HG03565 (cell line): ENCODE results near the gene GNPTAB.

Source experiments
- ATAC-seq: cut with Tn5 transposase; IDR thresholded peaks from one replicate; pipeline ENCODE4 v1.9.1; 2021; ENCODE audit warnings: mild to moderate bottlenecking, moderate library complexity; ENCODE audit not compliant: unreplicated experiment

The GNPTAB gene

DNA sequence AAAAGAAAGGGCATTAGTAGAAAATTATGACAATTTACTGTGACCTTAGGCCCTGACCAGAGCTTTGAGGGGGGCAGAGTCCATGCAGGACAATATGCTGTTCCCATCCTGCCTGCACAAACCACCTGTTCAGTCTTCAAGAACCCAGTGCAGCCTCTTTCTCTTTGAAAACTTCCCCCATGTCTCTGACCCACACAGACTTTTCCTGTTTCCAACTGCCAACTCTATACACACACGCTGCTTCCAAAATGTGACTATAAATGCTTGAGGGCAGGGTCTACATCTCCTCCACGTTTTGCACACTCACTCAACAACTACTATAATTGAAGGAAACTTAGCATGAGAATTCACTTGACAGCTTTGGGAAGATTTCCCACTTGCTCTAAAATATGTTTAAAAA, 54.9 kb downstream of the GNPTAB start:
- ATAC-seq: no peak

DNA sequence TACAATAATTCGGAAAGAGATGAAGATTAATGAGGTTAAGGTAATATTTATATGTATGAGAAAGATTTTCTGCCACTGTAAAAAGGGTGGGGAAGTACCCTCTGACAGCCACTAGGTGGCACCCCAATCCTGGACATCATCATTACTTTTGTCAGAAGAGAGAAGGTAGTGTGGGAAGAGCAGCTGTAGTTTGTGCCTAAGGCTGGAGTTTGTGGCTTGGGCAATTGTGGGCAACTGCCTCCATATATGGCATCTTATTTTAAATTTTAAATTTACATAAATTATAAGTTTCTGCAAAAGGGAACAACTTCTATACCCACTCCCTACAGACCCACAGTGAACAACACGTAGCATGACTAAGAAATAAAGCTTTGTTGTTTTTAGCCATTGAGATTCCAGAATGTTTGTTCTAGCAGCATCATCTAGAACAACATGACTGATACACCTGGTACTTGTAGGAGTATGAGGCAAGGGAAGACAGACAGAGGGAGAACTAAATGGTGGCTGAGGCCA, 57.1 kb downstream of the GNPTAB start:
- peak; percentile 72 for ATAC-seq

DNA sequence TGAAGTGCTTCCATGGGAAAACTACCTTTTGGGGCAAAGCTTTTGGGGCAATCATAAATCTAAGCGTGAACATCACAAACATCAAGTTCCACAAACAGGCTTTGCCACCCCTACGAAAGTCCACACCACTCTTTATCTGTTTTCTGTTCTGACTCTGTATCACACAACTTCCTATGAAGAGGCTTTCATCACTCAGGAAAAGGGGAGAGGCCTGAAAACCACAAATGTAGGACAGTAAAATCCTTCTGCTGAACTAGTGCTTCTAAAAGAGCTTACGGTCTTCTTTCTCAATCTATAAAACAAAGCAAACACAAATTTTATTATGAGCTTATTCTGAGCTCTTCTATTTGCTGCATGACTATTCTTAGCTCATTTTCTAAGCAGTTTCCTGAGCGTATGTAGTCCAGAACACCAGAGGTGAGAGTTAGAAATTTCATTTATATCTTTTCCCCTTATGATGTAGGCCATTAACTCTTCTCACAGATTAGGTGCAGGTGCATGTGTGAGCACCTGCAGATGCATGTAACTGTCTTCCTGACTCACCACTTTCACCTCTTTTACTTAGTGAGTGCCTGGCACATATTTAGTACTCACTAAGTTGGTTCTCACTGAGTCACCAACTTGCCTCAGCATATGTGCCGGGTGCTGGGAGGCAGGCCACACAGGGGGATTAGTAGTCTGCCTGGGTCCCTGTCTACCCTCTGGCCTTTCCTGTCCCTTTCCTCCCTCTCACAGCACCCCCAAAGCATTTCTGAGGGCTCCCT, 58.6 kb downstream of the GNPTAB start:
- ATAC-seq: no peak

DNA sequence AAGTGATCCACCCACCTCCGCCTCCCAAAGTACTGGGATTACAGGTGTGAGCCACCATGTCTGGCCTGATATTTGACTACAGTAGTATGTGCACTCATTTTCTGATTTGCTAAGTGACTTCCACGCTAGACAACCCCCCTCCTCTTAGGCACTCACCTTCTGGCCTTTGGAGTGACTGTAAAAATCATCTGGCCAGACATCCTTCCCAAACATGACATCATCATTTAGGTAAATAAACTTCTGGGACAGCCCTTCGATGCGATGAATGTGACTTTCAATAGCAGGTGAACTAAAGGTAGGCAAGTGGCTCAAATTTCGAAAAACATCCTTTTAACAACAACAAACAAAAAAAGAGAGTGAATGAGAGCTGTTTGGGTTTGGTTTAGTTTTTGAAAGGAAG, 60.9 kb downstream of the GNPTAB start:
- no peak for ATAC-seq

DNA sequence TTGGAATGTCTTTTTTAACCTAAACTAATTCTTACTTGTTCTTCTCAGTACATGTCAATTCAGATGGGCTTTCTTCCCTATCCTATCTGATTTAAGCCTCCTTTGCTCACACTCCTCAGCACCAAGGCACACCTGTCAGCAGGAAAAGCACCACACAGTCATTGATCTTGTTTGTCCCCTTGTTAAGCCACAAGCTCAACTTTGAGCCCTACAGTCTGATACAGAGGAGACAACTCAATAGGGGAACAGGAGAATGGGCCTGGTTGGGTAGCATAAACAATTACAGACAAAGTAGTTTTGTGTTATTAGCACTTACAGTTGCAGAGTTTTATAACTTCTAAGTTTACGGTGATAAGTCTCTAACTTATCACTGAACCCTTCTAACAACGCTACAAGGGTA, 62.0 kb downstream of the GNPTAB start:
- ATAC-seq: no peak

DNA sequence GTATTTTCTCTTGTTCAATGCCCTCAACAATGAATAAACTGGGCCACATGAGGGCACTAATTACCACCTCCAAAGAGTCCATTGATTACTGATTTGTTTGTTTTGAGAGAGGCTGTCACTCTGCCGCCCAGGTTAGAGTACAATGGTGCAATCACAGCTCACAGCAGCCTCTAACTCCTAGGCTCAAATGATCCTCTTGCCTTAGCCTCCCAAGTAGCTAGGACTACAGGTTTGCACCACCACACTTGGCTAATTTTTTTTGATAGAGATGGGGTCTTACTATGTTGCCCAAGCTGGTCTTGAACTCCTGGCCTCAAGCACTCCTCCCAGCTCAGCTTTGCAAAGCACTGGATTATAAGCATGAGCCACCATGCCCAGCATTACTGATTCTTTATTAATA, 63.2 kb downstream of the GNPTAB start:
- no peak for ATAC-seq

DNA sequence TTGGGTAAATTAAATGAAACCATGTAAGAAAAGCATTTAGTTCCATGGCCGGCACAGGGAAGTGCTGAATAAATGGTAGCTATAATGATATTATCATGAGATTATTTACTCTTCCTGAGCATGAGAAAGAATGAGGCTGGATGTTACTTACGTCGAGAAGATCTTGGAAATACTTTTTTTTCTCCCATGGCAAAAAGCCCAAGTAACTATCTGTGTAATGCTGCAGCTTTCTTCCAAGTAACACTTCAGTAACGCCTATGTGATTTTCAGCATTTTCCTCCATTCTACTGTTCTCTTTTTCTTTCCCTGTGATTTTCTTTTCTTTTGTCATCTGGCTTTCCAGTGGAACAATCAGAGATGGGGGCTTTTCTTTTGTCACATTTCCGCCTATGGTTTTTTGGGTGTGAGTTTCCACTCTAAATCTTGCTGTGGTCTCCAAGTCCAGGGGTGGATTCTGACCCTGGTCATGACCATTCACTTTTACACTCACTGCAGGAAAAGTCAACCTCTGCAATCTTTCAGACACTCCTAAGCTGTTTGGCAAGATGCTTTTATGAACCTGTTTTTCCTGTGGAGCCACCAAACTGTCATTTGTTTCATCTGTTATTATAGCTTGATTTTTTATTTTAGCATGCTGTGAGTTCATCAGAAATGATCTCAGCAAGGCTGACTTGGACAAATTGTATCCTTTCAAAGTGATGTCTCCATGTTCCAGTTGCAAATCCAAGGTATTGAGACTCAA, 66.5 kb downstream of the GNPTAB start:
- no peak for ATAC-seq

DNA sequence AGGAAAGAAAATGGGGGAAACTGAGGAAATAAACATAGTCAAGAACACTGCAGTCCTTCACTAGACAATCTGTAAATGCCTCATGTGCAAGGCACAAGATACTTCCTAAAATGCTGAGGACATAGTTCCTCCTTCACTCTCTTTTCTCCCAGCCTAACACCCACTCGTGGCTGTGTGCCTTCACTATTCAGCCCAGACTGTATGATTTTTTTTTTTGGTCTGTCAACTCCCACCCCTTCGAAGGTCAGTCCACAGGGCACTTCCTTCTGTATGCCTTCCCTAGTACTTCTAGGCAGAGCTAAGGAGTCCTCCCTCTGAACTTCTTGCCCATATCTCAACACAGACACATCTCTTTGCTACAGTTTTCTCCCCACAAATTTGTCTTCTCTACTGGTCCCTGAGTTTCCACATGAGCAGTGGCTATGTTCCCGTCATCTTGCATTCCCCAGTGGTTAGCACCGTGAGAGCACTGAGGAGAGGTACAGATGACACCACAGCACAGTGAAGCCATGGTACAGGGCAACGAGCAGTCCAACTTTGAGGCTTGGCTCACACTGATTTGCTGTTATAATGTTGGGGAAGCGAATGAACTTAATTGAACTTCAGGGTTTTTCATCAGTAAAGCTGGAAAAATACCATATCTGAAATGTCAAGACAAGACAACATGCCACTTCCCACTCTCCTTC, 67.4 kb downstream of the GNPTAB start:
- ATAC-seq: no peak

DNA sequence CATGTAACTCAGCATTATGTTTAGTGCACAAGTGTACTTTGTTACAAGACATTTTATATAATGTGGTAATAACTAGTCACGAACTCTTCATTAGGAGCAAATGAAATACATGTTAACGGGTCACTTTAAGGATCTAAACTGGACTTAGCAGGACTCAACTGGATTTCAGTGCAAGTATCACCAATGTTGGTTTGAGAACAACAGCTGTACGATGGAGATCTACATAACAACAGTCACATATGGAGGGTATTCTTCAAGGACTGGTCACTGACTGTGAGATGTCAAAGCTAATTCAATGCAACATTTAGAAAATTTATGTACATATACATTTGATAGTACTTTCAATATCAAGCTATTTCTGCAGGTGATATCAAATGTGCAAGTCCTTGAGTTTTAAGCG, 69.0 kb downstream of the GNPTAB start:
- ATAC-seq: no peak

DNA sequence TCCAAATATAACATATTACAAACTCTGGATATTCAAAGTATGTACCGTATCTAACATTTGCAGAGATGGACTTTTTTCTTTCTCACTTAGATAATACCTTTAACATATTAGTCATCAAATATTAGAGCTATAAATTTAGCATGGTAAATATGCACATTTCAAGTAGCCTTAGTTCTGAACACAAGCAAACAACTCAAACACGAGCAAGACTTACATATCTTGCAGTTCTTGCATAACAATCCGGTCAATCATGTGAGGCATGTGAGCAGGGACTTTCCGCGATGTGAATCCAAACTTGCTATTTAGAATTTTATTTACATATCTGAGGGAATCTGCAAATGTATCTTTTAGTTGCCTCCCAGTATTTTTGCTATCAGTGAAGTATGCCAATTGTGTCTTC, 69.4 kb downstream of the GNPTAB start:
- no peak for ATAC-seq

DNA sequence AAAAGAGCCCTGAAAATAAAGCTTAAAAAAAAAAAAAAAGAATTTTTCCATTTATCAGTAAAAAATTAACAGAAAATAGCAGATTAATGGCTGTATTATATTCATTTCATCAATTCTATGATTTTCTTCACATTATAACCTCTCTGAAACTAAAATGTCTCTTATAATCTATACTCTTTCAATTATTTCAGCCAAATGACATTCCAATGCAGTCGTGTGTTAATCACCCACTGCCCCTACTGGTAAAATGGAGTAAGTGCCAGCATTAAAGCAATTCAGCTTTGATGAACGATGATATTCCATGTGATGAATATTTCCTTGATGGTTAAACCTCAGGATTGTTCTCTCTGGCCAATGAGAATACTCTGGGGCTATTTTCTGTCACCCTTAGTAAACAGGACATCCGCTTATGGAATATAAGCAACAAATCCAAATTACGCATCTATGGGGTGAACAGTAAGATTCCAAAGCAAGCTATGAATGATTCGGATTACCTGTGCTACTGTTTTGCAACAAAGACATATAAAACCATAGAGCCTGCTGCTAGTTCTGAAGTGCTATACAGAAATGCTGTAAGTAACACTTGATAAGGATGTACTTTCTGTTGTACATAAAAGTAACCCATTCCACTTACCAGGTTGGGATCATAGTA, 71.2 kb downstream of the GNPTAB start:
- ATAC-seq: no peak

DNA sequence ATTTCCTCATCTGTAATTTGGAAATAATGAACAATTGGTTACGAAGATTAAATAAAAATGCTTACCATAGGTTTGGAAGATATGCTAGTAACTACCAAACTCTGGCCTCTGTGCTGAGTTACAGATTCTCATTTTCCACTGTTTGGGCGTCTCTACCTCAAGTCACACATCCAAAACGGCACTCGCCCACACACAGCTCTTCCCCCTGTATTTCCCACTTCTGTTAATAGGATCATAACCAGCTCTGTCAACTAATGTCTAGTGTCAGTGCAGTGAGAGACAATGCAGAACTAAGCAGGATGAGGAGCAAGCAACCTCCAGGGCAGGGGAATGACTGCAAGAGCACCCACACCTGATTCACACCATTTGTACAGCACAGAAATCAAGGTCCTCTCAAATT, 80.6 kb downstream of the GNPTAB start:
- ATAC-seq: no peak

DNA sequence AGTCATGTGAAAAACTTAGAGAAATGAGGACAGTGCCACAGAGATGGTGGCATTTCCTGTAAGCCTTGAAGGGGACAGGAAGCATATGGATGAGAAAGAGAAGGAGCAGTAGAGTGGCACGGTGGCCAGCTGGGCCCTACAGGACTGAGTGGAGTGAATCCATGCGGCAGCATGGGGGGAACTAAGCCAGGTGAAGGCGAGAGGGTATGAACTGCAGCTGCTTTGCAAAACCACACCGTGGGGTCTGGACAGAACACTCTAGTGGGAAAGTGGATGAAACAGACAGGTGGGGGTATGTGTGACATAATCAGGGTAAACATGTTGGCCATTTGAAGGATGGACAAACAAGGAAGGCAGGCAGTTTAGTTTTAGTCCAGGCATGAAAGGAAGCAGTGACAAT, 81.1 kb downstream of the GNPTAB start:
- ATAC-seq: no peak

DNA sequence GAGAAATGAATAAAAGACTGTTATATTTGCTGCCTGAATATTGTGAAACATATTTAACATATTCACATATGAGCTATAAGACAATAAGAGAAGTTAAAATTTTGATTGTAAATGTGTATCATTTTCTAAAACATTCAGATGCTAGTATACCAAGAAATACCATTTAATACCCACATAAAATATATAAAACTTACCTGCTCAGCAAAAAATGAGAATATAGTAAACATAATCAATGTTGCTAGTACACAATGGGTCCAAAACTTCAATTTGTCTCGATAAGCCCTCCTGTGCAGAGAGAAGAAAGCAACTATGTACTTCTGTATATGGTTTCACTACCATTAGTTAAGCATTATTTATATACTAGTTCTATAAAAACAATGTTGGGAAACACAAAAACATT, 81.9 kb downstream of the GNPTAB start:
- ATAC-seq: no peak

DNA sequence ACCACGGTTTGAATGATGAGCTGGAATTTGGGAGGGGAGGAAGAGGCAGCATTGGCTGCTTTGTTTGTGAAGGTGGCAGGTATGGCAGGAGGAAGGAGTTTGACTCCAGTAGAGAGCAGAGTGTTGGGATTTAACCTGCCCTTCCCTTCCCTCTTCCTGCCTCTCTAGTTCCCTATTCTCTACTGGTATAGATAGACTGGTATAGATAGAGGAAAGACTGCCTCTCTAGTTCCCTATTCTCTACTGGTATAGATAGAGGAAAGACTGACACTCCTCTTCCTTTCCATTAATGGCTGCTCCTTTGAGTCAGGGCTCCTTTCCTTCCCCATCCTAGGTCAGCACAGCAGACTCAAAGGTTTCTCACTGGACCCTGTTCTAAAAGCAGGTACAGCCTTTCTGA, 83.1 kb downstream of the GNPTAB start:
- ATAC-seq: no peak

DNA sequence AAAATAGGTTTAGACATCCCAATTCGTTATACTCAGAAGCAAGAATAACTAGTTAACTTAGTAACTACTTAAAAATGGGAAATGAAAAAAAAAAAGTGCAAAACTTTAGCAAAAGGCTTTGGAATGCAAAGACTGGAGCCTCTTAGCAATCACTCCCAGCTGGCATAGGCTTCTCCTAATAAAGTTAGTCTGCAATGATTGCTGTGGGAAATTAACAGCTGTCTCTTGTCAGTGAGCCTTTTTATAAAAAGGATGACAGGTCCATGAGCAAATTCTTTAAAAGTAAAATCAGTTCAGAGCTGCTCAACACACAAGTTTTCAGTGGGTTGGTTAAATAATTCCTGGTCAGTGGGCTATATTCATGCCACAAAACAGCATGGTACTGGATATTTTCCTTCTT, 84.1 kb downstream of the GNPTAB start:
- no peak for ATAC-seq

DNA sequence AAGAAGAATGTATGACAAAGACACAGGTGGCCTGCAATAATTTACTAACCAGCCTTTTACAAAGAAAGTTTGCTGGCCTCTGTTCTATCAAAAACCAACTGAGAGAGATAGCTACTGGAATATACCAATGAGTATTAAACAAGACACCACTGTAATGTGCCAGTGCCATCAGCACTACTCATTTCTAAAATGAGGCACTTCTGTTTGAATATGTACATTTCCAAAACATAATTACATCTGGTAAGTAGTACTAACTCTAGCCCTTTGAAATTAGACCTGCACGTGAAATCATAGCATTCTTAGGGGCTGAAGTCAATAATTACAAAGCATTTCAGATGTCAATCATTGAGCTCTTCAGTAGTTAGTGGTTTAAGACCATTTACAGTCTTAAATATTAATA, 84.6 kb downstream of the GNPTAB start:
- no peak for ATAC-seq

DNA sequence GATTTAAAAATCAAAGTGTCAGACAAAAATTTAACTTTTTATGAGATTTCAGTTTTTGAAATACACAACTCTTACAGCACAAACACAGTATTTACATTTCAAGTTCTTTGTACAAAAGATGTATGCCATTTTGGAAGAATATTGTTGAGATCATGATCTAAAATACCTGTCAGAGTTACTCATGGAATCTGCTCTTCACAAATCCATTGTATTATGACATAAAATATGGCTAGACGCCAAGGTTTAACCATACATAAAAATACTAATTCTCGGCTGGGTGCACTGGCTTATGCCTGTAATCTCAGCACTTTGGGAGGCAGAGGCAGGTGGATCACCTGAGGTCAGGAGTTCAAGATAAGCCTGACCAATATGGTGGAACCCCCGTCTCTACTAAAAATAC, 85.3 kb downstream of the GNPTAB start:
- no peak for ATAC-seq

DNA sequence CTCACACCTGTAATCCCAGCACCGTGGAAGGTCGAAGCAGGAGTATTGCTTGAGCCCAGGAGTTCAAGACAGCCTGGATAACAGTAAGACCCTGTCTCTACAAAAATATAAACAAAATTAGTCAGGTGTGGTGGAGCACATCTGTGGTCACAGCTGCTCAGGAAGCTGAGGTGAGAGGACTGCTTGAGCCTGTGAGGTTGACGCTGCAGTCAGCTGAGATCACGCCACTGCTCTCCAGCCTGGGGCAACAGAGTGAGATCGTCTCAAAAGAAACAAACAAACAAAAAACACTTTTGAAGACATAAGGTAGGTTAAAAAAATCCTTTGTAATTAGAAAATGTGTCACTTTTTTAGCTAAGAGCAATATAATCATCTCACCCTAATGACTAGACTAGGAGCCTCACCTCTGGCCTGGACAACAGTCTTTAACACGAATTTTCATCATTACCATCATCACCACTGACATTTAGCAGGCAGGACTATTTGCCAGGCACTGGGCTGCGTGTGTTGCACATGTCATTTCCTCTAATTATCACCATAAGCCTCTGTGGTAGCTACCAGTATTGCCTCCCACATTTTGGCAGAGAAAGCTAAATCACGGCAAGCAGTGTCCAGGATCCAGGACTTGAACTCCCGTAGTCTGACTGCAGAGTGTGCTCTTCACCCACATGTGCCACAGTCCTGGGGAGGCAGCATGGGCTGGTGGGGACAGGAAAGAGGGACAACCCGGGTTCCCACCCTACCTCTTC, 86.9 kb downstream of the GNPTAB start:
- peak; percentile 94 for ATAC-seq

DNA sequence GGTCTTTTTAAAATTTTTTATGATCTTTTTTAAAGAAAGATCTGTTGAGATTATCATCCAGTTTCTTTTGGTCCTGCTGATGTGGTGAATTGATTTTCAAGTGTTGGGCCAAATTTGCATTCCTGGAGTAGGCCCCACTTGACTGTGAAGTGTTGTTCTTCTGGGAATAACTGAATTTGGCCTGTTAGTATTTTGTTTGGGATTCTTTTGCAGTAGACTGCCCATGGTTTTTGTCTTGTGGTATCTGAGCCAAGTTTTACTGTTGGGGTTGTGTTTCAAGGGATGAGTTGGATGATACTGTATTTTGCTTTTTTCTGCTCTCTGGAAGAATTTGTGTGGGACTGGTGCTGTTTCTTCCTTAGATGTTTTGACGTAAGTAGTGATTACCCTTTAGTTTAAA, 87.5 kb downstream of the GNPTAB start:
- no peak for ATAC-seq

DNA sequence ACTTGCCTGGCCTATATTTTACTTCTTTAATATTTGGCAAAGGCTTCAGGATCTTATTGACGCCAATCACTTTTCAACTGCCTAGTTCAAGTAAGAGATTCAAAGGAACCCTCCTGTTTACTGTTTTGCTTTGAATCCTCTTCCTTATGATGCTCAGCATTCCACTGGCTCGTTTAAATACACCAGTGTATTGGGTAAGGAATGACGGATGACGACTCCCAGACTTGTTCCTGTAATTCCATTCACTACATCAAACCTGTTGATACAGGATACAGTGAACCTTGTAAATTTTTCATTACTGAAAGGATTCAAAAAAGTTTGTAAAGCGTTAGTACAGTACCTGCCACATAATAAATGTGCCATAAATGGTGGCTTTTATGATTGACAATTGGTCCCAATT, 89.8 kb downstream of the GNPTAB start:
- ATAC-seq: no peak
